ENCODE results near the gene ZNF84. TPM values are rescaled to one million over a fixed set of nuclear protein-coding genes. Genes with fewer than 3 reads are reported as not detected.

The ZNF84 gene
- total and polyA plus RNA-seq, 2 experiments from 2014 or later, result 21.1 to 46.6 TPM

DNA sequence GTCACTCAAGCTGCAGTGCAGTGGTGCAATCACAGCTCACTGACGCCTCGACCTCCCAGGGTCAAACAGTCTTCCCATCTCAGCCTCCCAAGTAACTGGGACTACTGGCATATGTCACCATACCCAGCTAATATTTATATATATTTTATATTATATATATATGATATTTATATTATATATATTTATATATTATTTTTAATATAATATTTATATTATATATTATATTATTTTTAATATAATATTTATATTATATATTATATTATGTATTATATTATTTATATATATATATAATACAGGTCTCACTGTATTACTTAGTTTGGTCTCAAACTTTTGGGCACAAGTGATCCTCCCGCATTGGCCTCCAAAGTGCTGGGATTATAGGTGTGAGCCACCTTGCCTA is 9.4 kb downstream of the ZNF84 start:
- no peaks in the 10 kb centered on the region for H3K4me1 ChIP-seq (ENCODE audit: insufficient read depth)
- no peaks in the 10 kb centered on the region for H3K4me1 Mint-ChIP-seq
- no peak overlapping the region for H2AFZ ChIP-seq
- H3K4me2 ChIP-seq, result no peak overlapping the region
- no peak overlapping the region for H3K27ac ChIP-seq (ENCODE audit: low read depth)
- DNase-seq (ENCODE audit: low spot score) (no peak), ATAC-seq (no peak)
- H3K27me3 ChIP-seq (ENCODE audit: insufficient read depth), result no peaks in the 10 kb centered on the region
- no peak overlapping the region for H3K4me3 Mint-ChIP-seq
- H3K36me3 ChIP-seq (ENCODE audit: insufficient read depth), result peaks cover 83% of the 10 kb centered on the region
- H3F3A ChIP-seq (replicated peaks; ENCODE audit: low read depth), result no peaks in the 10 kb centered on the region
- peaks cover 99% of the 10 kb centered on the region for H3K9me3 Mint-ChIP-seq
- no peak overlapping the region for H3K4me3 ChIP-seq
- no peaks in the 10 kb centered on the region; the same call in 1 of the 2 replicates for H3K9me2 ChIP-seq (ENCODE audit: insufficient read depth)
- peaks cover 99% of the 10 kb centered on the region for H3K36me3 Mint-ChIP-seq (ENCODE audit: low read depth)
- H3K27me3 Mint-ChIP-seq (ENCODE audit: insufficient read depth, low read depth, poor library complexity), result peaks cover 10% of the 10 kb centered on the region
- TF ChIP-seq JUNB (IDR thresholded peaks at IDR 0.05; ENCODE audit: unreplicated experiment), result no peak
- TF ChIP-seq ZNF331 (CRISPR knock-in tag; IDR thresholded peaks at IDR 0.05; ENCODE audit: low read depth), result no peak
- TF ChIP-seq EZH2 (IDR thresholded peaks at IDR 0.05; ENCODE audit: low read depth, unreplicated experiment), result no peak
- TF ChIP-seq ETS1 (IDR thresholded peaks at IDR 0.05), result no peak
- TF ChIP-seq POLR2AphosphoS5 (IDR thresholded peaks at IDR 0.05; ENCODE audit: low read depth), result no peak
- no peak for TF ChIP-seq CREB1 (CRISPR knock-in tag; IDR thresholded peaks at IDR 0.05; ENCODE audit: low read depth)
- TF ChIP-seq STAT1 (IDR thresholded peaks at IDR 0.05; ENCODE audit: unreplicated experiment), result no peak
- no peak for TF ChIP-seq NANOG (IDR thresholded peaks at IDR 0.05; ENCODE audit: borderline replicate concordance)
- TF ChIP-seq, protein P1, sequence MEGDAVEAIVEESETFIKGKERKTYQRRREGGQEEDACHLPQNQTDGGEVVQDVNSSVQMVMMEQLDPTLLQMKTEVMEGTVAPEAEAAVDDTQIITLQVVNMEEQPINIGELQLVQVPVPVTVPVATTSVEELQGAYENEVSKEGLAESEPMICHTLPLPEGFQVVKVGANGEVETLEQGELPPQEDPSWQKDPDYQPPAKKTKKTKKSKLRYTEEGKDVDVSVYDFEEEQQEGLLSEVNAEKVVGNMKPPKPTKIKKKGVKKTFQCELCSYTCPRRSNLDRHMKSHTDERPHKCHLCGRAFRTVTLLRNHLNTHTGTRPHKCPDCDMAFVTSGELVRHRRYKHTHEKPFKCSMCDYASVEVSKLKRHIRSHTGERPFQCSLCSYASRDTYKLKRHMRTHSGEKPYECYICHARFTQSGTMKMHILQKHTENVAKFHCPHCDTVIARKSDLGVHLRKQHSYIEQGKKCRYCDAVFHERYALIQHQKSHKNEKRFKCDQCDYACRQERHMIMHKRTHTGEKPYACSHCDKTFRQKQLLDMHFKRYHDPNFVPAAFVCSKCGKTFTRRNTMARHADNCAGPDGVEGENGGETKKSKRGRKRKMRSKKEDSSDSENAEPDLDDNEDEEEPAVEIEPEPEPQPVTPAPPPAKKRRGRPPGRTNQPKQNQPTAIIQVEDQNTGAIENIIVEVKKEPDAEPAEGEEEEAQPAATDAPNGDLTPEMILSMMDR (conservative IDR thresholded peaks at IDR 0.05; ENCODE audit: low read depth in 2 of 2), result no peak
- TF ChIP-seq, protein P2, sequence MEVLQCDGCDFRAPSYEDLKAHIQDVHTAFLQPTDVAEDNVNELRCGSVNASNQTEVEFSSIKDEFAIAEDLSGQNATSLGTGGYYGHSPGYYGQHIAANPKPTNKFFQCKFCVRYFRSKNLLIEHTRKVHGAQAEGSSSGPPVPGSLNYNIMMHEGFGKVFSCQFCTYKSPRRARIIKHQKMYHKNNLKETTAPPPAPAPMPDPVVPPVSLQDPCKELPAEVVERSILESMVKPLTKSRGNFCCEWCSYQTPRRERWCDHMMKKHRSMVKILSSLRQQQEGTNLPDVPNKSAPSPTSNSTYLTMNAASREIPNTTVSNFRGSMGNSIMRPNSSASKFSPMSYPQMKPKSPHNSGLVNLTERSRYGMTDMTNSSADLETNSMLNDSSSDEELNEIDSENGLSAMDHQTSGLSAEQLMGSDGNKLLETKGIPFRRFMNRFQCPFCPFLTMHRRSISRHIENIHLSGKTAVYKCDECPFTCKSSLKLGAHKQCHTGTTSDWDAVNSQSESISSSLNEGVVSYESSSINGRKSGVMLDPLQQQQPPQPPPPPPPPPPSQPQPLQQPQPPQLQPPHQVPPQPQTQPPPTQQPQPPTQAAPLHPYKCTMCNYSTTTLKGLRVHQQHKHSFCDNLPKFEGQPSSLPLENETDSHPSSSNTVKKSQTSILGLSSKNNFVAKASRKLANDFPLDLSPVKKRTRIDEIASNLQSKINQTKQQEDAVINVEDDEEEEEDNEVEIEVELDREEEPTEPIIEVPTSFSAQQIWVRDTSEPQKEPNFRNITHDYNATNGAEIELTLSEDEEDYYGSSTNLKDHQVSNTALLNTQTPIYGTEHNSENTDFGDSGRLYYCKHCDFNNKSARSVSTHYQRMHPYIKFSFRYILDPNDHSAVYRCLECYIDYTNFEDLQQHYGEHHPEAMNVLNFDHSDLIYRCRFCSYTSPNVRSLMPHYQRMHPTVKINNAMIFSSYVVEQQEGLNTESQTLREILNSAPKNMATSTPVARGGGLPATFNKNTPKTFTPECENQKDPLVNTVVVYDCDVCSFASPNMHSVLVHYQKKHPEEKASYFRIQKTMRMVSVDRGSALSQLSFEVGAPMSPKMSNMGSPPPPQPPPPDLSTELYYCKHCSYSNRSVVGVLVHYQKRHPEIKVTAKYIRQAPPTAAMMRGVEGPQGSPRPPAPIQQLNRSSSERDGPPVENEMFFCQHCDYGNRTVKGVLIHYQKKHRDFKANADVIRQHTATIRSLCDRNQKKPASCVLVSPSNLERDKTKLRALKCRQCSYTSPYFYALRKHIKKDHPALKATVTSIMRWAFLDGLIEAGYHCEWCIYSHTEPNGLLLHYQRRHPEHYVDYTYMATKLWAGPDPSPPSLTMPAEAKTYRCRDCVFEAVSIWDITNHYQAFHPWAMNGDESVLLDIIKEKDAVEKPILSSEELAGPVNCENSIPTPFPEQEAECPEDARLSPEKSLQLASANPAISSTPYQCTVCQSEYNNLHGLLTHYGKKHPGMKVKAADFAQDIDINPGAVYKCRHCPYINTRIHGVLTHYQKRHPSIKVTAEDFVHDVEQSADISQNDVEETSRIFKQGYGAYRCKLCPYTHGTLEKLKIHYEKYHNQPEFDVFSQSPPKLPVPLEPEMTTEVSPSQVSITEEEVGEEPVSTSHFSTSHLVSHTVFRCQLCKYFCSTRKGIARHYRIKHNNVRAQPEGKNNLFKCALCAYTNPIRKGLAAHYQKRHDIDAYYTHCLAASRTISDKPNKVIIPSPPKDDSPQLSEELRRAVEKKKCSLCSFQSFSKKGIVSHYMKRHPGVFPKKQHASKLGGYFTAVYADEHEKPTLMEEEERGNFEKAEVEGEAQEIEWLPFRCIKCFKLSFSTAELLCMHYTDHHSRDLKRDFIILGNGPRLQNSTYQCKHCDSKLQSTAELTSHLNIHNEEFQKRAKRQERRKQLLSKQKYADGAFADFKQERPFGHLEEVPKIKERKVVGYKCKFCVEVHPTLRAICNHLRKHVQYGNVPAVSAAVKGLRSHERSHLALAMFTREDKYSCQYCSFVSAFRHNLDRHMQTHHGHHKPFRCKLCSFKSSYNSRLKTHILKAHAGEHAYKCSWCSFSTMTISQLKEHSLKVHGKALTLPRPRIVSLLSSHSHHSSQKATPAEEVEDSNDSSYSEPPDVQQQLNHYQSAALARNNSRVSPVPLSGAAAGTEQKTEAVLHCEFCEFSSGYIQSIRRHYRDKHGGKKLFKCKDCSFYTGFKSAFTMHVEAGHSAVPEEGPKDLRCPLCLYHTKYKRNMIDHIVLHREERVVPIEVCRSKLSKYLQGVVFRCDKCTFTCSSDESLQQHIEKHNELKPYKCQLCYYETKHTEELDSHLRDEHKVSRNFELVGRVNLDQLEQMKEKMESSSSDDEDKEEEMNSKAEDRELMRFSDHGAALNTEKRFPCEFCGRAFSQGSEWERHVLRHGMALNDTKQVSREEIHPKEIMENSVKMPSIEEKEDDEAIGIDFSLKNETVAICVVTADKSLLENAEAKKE (CRISPR knock-in tag; IDR thresholded peaks at IDR 0.05), result no peak
- TF ChIP-seq EZH2phosphoT487 (IDR thresholded peaks at IDR 0.05; ENCODE audit: unreplicated experiment), result no peak
- TF ChIP-seq ZNF114 (CRISPR knock-in tag; IDR thresholded peaks at IDR 0.05), result no peak
- TF ChIP-seq, protein P3, sequence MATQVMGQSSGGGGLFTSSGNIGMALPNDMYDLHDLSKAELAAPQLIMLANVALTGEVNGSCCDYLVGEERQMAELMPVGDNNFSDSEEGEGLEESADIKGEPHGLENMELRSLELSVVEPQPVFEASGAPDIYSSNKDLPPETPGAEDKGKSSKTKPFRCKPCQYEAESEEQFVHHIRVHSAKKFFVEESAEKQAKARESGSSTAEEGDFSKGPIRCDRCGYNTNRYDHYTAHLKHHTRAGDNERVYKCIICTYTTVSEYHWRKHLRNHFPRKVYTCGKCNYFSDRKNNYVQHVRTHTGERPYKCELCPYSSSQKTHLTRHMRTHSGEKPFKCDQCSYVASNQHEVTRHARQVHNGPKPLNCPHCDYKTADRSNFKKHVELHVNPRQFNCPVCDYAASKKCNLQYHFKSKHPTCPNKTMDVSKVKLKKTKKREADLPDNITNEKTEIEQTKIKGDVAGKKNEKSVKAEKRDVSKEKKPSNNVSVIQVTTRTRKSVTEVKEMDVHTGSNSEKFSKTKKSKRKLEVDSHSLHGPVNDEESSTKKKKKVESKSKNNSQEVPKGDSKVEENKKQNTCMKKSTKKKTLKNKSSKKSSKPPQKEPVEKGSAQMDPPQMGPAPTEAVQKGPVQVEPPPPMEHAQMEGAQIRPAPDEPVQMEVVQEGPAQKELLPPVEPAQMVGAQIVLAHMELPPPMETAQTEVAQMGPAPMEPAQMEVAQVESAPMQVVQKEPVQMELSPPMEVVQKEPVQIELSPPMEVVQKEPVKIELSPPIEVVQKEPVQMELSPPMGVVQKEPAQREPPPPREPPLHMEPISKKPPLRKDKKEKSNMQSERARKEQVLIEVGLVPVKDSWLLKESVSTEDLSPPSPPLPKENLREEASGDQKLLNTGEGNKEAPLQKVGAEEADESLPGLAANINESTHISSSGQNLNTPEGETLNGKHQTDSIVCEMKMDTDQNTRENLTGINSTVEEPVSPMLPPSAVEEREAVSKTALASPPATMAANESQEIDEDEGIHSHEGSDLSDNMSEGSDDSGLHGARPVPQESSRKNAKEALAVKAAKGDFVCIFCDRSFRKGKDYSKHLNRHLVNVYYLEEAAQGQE (IDR thresholded peaks at IDR 0.05; ENCODE audit: unreplicated experiment), result no peak
- peaks cover 47% of the 10 kb centered on the region for H3K79me2 ChIP-seq (replicated peaks; ENCODE audit: insufficient read depth)
- no peak overlapping the region for H3K27ac Mint-ChIP-seq
- H4K20me1 ChIP-seq (replicated peaks; ENCODE audit: insufficient read depth), result no peaks in the 10 kb centered on the region

Data from GM23338 (cell line).